Urinary bladder (tissue), 4 donors: ENCODE results near the gene SLC7A8. TPM values are rescaled to one million over a fixed set of nuclear protein-coding genes. Genes with fewer than 3 reads are reported as not detected.

Experiments used
- DNase-seq: peaks from one replicate; pipeline ENCODE4 v3.0.0-alpha.2; 2015; ENCODE audit errors: extremely low spot score
- H3K27ac ChIP-seq: one replicate; pipeline ENCODE4 v1.5.1; 2013; ENCODE audit warnings: low read depth, mild to moderate bottlenecking, moderate library complexity
- H3K36me3 ChIP-seq: one replicate; pipeline ENCODE4 v1.6.1; 2013; ENCODE audit warnings: mild to moderate bottlenecking, moderate library complexity; ENCODE audit not compliant: insufficient read depth
- H3K4me1 ChIP-seq: one replicate; pipeline ENCODE4 v1.6.1; 2013; ENCODE audit warnings: mild to moderate bottlenecking, moderate library complexity; ENCODE audit not compliant: insufficient read depth
- H3K4me3 ChIP-seq: one replicate; pipeline ENCODE4 v1.5.1; 2013; ENCODE audit warnings: low read depth, low read length
- WGBS: extraction: QIAGEN DNeasy Blood & Tissue Kit; methylation state at CpG from one replicate; pipeline ENCODE4 v1.1.7; 2013; 5-methylcytosine and 5-hydroxymethylcytosine counted together
- polyA plus RNA-seq: library from polyadenylated mRNA; stranded (reverse); fragments of 200-250 nt; gene quantifications from one replicate; pipeline ENCODE4 v1.2.3, GENCODE V29; 2013
- total RNA-seq: library from RNA; depleted of rRNA; stranded (reverse); fragments of >200 nt; gene quantifications from one replicate; pipeline ENCODE4 v1.2.3, GENCODE V29; 2014
- donor health status: healthy with polysubstance abuse.
- donor health status: healthy.

Gene SLC7A8
- total and polyA plus RNA-seq, 2 donors: 8.4 to 35.5 TPM

DNA sequence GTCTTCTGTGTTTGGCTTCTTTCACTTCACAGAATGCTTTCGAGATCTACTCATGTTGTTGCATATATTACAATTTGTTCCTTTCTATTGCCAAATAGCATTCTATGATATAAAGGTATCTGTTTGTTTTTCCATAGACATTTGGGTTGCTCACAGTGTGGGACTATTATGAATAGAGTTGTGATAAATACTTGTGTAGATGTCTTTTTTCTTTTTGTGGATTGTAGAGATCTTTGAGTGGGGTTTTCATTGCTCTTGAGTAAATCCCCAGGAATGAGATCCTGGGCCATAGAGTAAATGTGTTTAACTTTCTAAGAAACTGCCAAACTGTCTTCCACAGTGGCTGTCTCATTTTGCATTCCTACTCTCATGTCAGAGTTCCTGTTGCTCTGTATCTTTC, 39.5 kb downstream of the SLC7A8 start:
- no peak overlapping the region for H3K27ac ChIP-seq
- whole genome bisulfite sequencing: 71% methylated on average over 1 of the region's 1 CpG
- H3K4me1 ChIP-seq: no peaks in the 10 kb centered on the region

DNA sequence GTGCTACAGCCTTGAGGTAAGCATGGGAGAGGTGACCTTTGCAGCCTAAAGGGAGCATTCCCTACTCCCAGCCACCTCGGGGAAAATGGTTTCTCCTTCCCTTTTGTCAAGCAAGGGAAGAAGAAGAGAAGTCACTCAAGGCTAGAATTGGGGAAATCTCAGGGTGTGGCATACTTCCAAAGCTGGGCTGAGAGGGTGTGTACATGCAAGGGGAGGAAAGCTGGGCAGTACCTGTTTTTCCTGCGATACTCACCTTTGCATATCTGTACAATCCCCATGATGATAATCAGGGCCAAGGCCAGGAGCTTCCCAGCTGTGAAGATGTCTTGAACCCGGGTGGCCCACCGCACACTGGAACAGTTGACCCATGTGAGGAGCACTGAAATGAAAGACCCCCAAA, 40.6 kb downstream of the SLC7A8 start:
- Histone ChIP-seq H3K4me1 (peaks cover 1% of the 10 kb centered on the region), H3K36me3 (peaks cover 3% of the 10 kb centered on the region), H3K27ac (no peak overlapping the region), H3K4me3 (no peak overlapping the region)
- 92% methylated on average over 4 of the region's 4 CpGs for WGBS
- DNase-seq: no peak

More for the DNA sequence above, 39.5 kb downstream of the SLC7A8 start:
- Histone ChIP-seq H3K36me3 (peaks cover 3% of the 10 kb centered on the region), H3K4me3 (no peak overlapping the region)
- DNase-seq: no peak

DNA sequence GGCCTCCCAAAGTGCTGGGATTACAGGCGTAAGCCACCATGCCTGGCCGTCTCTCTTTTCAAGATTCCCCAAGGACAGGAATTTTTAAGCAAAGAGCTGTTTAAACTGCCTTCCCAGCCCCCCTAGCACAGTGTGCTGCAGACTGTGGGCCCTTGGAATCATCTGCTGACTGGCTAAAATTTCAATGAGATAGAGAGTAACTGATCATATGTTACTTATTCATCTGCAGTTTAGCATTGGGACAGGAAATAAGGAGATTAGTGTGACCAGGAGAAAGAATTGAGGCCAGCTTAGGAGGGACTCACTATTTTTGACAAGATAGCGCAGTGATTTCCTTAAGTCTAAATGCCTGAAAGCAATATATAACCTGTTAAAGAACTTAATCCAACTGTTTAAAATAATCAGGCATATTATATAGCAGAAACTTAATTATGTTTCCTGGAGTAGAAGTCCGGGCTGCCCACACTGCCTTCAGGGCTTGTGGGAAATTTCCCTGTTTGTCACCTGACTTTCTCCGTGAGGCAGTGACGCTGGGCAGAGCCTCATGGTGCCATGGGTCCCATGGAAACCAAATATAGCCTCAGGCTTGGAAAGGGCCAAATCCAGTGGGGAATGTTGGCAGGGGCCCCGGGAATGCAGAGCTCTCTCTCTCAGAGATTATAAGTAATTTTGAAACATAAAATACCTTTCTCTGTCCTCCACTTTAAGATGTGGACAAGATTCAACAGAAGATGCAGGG, 41.6 kb downstream of the SLC7A8 start:
- Histone ChIP-seq H3K4me1 (peaks cover 1% of the 10 kb centered on the region), H3K4me3 (no peak overlapping the region), H3K36me3 (peaks cover 3% of the 10 kb centered on the region), H3K27ac (no peak overlapping the region)
- no peak for DNase-seq
- WGBS: 51% methylated on average over 7 of the region's 7 CpGs

DNA sequence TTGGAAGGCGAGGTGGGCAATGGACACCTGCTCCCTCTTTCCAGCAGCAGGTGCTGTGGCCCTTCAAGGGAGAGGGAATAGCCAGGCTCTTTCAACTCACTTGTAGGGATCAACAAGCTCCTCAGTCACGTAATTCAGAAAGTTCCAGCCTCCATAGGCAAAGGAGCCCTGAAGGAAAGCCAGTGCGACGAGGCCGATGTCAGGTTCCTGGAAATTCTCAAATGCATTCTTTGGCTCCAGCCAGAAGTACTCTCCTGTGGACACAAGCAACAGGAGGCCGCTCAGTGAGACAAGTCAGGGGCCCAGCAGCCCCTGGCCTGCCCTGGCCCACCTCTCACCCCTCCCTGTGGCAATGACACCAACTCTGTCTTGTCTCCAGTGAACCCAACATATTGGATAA, 43.1 kb downstream of the SLC7A8 start:
- 87% methylated on average over 6 of the region's 6 CpGs for WGBS

DNA sequence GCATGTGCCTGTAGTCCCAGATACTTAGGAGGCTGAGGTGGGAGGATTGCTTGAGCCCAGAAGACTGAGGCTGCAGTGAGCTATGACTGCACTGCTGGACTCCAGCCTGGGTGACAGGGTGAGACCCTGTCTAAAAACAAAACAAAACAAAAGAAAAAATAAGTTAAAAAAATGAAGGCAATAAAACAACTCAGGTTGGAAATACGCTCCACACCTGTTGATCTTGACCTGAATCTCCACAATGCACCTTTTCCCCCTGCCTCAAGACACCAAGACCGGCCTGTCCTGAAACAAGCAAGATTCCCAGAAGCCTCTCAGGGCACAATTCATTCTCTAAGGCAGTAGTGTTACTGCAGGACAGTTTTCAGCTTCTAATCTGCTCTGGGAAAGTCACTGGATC, 43.6 kb downstream of the SLC7A8 start:
- Histone ChIP-seq H3K4me3 (no peak overlapping the region), H3K4me1 (peaks cover 1% of the 10 kb centered on the region), H3K36me3 (peaks cover 3% of the 10 kb centered on the region), H3K27ac (no peak overlapping the region)
- DNase-seq: no peak
- WGBS: 93% methylated on average over 2 of the region's 2 CpGs

More for the DNA sequence above, 43.1 kb downstream of the SLC7A8 start:
- Histone ChIP-seq H3K4me3 (no peak overlapping the region), H3K27ac (no peak overlapping the region), H3K4me1 (peaks cover 1% of the 10 kb centered on the region), H3K36me3 (peaks cover 3% of the 10 kb centered on the region)
- DNase-seq: no peak

DNA sequence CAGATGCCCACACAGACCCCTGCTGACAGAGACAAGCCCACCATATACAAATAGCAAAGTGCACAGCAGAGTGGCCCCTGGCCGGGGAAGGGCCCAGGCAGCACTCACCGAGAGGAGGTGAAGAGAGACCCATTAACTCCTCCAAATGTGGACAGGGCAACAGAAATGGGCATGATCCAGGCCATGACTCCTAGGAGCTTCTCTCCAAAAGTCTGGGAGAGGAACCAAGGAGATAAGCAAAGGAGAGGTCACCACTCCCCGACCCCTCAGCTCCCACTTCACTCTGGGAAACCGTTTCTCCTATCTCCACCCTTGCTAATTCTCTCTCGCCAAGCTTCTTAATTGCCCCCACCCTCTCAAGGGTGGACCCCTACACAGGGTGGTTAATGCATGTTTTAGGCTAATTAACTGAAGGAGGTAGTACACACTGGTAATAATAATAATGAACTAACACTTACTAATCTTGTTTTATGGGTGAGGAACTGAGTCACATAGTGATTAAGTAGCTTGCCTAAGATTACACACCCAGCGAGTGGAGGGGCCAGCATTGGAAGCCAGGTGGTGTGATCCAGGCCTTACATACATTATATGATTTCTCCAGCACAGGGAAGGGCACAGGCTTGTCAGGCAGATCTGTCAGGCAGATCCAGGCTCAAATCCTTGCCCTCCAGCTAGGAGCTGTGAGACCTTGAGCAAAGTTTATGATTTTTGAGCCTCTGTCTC, 45.5 kb downstream of the SLC7A8 start:
- DNase-seq: no peak
- WGBS: 83% methylated on average over 6 of the region's 6 CpGs
- Histone ChIP-seq H3K27ac (no peak overlapping the region), H3K4me1 (peaks cover 1% of the 10 kb centered on the region), H3K36me3 (peaks cover 3% of the 10 kb centered on the region), H3K4me3 (no peak overlapping the region)

DNA sequence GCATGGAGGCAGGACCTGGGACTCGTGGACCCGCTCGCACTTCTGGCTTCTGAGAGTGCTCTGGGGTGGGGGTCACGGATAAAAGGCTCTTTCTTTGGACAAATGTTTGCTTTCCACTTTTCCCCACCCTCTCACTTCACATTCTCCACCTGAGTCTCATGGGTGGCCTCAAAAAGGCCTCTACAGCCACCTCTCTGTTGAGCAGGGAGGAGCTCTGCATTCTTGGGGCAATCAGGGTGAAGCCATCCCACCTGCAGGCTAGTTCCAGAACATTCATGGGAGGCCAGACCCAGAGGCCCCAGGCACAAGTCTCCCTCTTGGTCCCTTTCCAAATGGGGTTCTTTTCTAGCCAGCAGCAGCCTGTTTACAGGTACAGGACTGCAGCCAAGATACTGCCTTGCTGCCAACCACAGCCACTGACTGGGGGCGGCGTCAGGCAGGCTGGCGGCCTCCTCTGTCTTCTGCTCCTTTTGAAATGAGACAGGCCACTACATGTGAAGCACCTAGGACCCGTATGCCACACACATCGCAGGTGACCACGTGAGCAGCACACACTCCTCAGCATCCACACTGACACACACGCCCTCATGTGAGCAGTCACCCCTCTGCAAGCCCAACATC, 46.2 kb downstream of the SLC7A8 start:
- no peak for DNase-seq
- no peak overlapping the region for H3K27ac ChIP-seq
- peaks cover 3% of the 10 kb centered on the region for H3K36me3 ChIP-seq
- 79% methylated on average over 11 of the region's 11 CpGs for WGBS
- H3K4me3 ChIP-seq: no peak overlapping the region
- peaks cover 1% of the 10 kb centered on the region for H3K4me1 ChIP-seq

DNA sequence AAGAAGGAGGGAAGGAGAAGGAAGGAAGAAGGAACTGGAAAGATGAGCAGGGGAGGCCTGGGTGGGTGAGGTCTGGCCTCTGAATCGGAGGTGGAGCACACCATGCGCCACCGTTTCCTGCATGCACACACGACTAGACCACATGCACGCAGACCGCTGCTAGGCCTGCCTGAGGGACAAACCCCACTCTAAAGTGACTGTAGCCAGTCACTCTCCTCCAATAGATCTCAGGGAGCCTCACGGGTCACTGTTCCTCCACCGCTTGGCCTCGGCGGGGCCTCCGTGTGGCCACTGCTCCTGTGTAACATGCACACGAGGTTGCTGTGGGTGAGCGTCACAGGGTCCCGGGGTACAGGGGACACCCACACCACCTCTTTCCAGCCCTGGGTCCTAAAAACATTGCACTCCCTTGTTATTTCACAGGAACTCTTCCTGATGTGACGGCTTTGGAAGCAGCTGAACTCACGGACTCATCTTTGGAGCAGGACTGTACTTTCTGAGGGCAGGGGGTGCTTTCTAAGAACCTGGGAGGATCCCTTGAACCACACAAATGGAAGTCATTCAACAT, 46.8 kb downstream of the SLC7A8 start:
- WGBS: 90% methylated on average over 16 of the region's 16 CpGs
- no peak overlapping the region for H3K27ac ChIP-seq
- H3K4me1 ChIP-seq: peaks cover 1% of the 10 kb centered on the region
- DNase-seq: no peak
- H3K36me3 ChIP-seq: peaks cover 3% of the 10 kb centered on the region
- H3K4me3 ChIP-seq: no peak overlapping the region

DNA sequence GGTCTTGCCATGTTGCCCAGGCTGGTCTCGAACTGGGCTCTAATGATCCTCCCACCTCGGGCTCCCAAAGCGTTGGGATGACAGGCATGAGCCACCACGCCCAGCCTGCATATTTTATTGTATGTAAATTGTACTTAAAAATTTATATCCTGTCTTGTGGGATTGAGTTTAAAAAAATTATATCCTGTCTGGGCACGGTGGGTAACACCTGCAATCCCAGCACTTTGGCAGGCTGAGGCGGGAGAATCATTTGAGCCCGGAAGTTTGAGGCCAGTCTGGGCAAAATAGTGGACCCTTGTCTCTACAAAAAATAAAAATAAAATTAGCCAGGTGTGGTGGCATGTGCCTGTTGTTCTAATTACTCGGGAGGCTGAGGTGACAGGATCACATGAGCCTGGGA, 50.5 kb downstream of the SLC7A8 start:
- H3K36me3 ChIP-seq: no peaks in the 10 kb centered on the region
- 85% methylated on average over 8 of the region's 8 CpGs for WGBS
- no peak overlapping the region for H3K27ac ChIP-seq
- DNase-seq: no peak
- no peak overlapping the region for H3K4me3 ChIP-seq
- H3K4me1 ChIP-seq: no peaks in the 10 kb centered on the region

DNA sequence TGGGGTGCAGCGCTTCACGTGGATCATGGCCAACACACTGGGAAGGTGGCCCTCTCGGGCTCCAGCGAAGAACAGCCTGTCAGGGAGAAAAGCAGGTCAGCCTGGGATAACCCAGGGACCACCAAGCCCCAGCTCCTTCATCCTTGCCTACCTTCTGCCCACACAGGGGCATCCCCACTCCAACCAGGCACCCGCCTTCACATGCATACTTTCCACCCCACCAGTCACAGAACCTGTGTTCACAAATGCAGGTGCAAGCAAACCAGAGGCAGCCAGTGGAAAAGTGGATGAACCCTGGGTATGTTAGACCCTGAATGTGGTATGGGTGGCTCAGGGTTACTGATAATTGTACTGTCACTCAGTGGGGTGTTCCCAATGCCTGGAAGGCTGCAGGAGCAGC, 52.0 kb downstream of the SLC7A8 start:
- DNase-seq: no peak
- 91% methylated on average over 5 of the region's 5 CpGs for WGBS
- Histone ChIP-seq H3K4me1 (no peaks in the 10 kb centered on the region), H3K4me3 (no peak overlapping the region), H3K27ac (no peak overlapping the region), H3K36me3 (peaks cover 2% of the 10 kb centered on the region)

DNA sequence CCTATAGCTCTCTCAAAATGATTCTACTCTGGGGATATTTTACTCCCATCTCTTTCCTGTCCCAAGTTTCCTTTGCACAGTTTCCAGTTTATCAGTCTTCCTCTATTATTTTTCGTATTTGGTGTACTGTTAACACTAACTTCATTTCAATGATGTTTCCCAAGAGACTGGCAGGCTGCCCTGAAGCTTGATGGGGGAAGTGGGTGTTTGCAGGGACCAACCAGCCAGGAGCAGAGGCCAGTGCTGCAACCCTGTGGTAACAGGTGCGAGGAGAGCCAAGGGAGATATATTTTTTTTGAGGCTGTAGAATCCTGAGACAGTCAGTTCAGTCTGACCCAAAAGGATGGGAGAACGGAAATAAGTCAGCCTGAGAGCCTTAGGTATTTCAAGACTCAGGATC, 52.6 kb downstream of the SLC7A8 start:
- WGBS: 71% methylated on average over 3 of the region's 3 CpGs
- no peak for DNase-seq
- Histone ChIP-seq H3K4me3 (no peak overlapping the region), H3K36me3 (peaks cover 2% of the 10 kb centered on the region), H3K27ac (no peak overlapping the region), H3K4me1 (no peaks in the 10 kb centered on the region)

DNA sequence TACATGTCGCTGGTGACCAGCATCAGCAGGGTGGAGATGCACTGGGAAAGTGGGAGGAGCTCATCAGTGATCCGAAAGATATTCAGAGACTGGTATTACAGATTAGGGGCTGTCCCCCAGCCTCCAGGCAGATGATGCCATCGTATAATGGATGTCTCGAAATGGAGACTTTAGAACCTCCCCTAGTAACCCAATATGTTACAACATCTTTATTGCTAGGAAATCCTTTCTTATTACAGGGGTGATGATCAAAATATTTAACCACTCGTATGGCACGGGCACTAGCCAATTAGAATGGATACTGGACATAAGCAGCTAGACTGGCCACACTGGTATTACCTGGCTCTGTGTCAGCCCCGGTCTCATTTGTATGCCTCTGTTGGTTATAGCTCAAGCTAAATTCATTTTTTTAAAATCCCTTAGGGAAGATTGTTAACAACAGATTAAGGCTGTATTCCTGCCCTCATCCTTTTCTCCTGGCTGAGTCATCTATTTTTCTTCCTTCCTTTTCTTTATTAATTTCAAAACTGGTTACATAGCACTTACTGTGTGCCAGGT, 53.6 kb downstream of the SLC7A8 start:
- DNase-seq: no peak
- Histone ChIP-seq H3K36me3 (peaks cover 2% of the 10 kb centered on the region), H3K4me3 (no peak overlapping the region), H3K27ac (no peak overlapping the region), H3K4me1 (no peaks in the 10 kb centered on the region)
- 91% methylated on average over 7 of the region's 7 CpGs for WGBS

DNA sequence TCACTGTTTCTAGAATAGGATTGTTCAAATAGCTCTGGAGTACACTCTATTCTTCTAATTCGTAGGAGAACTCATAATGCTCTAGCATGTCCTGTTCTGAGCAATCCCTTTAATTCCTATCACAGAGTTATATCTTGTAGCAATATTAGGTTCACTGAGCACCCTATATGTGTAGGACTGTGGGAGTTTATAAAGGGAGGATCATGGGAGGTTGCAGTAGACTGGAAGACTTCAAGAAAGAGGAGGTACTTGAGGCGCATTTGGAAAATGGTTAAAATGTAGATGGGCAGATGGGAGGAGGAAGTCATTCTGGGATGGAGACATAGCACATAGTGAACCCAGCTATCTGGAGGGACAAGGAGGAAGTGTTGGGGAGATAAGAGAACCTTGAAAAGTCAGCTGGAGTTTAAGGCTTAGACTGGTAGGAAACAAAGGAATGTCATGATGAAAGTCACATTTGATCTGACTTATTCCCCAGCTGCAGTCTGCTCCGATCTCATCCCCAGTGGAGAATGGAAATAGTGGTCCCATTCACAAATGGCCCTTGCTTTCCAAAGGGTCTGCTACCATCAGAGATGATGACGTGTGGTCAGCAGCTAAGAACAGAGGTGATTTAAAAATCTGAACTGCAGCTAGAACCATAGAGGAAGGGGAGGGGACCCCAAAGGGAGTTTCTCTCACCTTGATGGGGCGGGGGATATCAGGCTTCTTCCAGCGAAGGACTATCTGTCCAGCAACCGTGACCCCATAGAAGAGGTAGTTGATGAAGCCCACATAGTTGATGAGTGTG, 54.3 kb downstream of the SLC7A8 start:
- no peak overlapping the region for H3K27ac ChIP-seq
- 86% methylated on average over 7 of the region's 7 CpGs for WGBS
- H3K36me3 ChIP-seq: peaks cover 2% of the 10 kb centered on the region
- H3K4me1 ChIP-seq: no peaks in the 10 kb centered on the region
- no peak overlapping the region for H3K4me3 ChIP-seq
- DNase-seq: no peak
